GM12874 (cell line): ENCODE data around the gene PEDS1.

Source experiments
- TF ChIP-seq, protein P1 (sequence below): IDR thresholded peaks from 2 replicates; pipeline ENCODE4 v1.5.1; 2011; ENCODE audit warnings: low read depth, mild to moderate bottlenecking, control low read depth, low read length, moderate library complexity; ENCODE audit not compliant: insufficient read depth

PEDS1 gene

GRCh38 chr20:50163570-50164317, 10.2 kb upstream of the PEDS1 start:
- TF ChIP-seq, protein P1, sequence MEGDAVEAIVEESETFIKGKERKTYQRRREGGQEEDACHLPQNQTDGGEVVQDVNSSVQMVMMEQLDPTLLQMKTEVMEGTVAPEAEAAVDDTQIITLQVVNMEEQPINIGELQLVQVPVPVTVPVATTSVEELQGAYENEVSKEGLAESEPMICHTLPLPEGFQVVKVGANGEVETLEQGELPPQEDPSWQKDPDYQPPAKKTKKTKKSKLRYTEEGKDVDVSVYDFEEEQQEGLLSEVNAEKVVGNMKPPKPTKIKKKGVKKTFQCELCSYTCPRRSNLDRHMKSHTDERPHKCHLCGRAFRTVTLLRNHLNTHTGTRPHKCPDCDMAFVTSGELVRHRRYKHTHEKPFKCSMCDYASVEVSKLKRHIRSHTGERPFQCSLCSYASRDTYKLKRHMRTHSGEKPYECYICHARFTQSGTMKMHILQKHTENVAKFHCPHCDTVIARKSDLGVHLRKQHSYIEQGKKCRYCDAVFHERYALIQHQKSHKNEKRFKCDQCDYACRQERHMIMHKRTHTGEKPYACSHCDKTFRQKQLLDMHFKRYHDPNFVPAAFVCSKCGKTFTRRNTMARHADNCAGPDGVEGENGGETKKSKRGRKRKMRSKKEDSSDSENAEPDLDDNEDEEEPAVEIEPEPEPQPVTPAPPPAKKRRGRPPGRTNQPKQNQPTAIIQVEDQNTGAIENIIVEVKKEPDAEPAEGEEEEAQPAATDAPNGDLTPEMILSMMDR: no peak

- TF ChIP-seq, protein P1: no peak
Measured at GRCh38 chr20:50153153-50153499, 397 bp downstream of the PEDS1 start.

- TF ChIP-seq, protein P1: no peak
Measured at GRCh38 chr20:50152394-50153152, 950 bp downstream of the PEDS1 start.

GRCh38 chr20:50151034-50151743, 2.3 kb downstream of the PEDS1 start:
- TF ChIP-seq, protein P1: no peak

DNA sequence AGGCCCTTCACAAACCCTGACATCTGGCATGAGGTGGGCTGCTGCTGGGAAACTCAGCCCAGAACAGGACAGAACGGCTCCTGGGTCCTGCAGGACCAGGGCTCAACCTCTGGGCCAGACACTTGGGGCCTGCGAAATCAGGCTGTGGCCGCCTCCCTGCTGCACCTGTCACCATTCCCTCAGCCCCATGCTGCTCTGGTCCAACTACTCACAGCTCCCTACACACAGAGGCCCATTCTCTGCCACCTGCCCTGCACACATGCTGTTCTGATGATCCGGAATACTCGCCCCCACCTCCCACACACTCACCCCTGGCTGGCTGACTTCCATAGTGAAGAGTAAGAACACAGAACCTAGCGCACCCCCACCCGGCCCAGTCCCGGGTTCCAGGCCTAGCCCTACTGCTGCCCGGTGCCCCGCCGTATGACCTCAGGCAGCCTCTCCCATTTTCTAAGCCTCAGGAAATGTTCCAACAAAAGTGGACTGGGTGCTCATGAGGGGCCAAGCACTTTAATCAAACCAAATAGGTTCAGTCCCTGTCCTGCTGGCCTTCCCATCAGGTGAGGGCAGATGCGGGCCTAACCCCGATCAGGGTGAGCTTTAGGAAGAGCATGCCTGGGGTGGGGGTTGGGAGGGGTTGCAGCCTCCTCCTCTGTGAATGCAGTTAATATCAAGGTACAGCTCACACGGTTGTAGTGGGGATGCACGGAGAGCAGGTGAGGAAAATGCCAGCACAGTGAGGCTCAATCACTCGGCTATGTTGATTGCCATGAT, 3.9 kb downstream of the PEDS1 start:
- TF ChIP-seq, protein P1: no peak

DNA sequence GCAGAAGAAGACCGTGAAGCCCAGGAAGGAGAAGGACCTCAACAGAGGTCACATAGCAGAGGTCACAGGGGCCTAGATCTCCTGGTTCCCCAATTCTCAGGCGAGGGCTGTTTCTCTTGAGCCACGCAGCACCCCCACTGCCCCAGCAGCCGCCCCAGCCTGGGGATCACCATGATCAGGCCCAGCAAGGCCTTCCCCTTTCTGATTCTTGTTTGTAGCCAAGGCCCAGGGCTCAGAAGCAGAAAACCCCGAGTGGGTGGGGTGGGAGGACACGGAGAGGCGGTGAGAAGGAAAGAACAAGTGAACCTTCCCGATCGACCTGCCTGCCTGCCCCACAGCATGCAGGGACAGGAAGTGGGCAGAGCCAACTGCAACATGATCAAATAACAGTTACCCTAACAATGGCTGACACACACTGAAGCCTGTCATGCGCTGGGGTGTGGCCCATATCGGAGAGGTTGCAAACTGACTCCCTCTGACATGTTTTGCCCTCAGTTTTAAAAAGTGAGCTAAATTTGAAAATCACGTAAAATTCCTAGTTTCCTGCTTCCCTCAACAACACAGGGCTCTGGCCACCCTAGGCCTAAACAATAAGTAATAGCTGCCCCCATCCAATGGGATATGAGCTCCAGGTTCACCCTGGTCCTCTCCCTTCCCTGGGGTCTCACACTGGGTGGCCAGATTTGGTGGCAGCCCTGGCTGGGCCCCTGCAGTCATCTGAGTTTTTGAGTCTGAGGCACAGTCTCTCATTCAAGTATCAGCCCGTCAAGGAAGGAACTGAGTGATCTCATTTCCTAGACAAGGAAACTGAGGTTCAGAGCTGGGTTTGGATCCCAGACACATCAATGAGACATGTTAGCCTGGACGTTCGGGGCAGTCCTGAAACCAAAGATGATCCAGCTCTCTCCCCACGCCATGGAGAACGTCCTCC, 6.5 kb downstream of the PEDS1 start:
- TF ChIP-seq, protein P1: no peak
